ENCODE measurements around the gene PRR33. TPM values are rescaled to one million over a fixed set of nuclear protein-coding genes. Genes with fewer than 3 reads are reported as not detected.

PRR33 gene
- total RNA-seq, 1 donor from 2014 or later, result not detected

GRCh38 chr11:1843098-1843473 lies 48.6 kb downstream of the PRR33 start:
- Mint-ChIP-seq H3K27me3 (ENCODE audit: low read depth) (no peaks in the 10 kb centered on the region), H3K27ac (ENCODE audit: unreplicated experiment) (no peak overlapping the region), H3K36me3 (ENCODE audit: low read depth) (no peaks in the 10 kb centered on the region), H3K4me3 (ENCODE audit: unreplicated experiment) (no peak overlapping the region), H3K4me1 (ENCODE audit: low read depth) (peaks cover 13% of the 10 kb centered on the region), H3K9me3 (ENCODE audit: low read depth) (no peaks in the 10 kb centered on the region)
- TF ChIP-seq, protein P1, sequence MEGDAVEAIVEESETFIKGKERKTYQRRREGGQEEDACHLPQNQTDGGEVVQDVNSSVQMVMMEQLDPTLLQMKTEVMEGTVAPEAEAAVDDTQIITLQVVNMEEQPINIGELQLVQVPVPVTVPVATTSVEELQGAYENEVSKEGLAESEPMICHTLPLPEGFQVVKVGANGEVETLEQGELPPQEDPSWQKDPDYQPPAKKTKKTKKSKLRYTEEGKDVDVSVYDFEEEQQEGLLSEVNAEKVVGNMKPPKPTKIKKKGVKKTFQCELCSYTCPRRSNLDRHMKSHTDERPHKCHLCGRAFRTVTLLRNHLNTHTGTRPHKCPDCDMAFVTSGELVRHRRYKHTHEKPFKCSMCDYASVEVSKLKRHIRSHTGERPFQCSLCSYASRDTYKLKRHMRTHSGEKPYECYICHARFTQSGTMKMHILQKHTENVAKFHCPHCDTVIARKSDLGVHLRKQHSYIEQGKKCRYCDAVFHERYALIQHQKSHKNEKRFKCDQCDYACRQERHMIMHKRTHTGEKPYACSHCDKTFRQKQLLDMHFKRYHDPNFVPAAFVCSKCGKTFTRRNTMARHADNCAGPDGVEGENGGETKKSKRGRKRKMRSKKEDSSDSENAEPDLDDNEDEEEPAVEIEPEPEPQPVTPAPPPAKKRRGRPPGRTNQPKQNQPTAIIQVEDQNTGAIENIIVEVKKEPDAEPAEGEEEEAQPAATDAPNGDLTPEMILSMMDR (IDR thresholded peaks at IDR 0.05), result no peak
- DNase-seq (ENCODE audit: low spot score), result no peak

DNA sequence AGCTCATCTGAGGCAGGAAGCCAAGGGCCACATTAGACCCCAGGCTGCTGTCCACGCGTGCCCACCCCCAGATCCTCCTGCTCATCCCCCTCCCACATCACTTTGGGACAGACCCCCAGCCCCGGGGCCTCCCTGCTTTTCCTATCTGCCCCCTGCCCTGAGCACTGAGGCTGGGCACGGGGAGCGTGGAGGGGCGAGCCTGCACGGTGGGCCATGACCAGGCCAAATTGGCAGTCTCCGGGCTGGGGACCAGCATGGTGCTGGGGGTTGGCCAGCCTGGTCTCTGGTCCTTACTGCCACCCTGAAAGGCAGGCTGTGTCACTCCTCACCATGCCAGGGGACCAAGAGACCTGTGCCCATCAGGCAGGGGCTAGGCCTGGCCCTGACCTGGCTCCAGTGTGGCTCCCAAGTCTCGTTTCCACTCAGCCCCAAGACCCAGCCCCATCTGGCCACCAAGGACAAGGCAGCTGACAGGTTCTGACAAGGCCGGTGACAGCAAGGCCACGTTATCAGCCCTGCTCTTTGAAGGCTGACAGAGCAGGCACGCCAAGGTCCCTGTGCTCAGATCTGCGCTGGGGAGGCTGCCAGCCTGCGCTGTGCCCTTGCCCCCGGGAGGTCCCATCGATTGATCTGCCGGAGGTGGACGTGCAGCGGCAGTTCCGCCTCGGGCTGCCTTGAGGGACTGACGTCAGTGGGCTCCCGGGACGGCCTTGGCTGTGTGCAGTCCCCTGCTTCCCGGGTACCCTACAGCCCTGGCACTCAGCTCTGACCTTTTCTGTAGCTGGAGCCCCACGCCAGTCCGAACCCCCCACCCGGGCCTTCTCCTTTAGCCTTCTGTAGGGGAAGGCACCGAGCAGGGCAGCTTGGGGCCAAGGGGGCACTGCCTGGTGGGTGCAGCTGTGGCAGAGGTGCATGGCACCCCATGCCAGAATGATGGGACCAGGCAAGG lies 49.3 kb downstream of the PRR33 start:
- Mint-ChIP-seq H3K27me3 (ENCODE audit: low read depth) (no peaks in the 10 kb centered on the region), H3K27ac (ENCODE audit: unreplicated experiment) (no peak overlapping the region), H3K9me3 (ENCODE audit: low read depth) (no peaks in the 10 kb centered on the region), H3K4me3 (ENCODE audit: unreplicated experiment) (no peak overlapping the region), H3K4me1 (ENCODE audit: low read depth) (peaks cover 9% of the 10 kb centered on the region), H3K36me3 (ENCODE audit: low read depth) (no peaks in the 10 kb centered on the region)
- no peak for DNase-seq (ENCODE audit: low spot score)
- TF ChIP-seq, protein P1 (IDR thresholded peaks at IDR 0.05), result no peak

- Mint-ChIP-seq H3K27ac (ENCODE audit: unreplicated experiment) (no peak overlapping the region), H3K36me3 (ENCODE audit: low read depth) (no peaks in the 10 kb centered on the region), H3K4me1 (ENCODE audit: low read depth) (peaks cover 9% of the 10 kb centered on the region), H3K4me3 (ENCODE audit: unreplicated experiment) (no peak overlapping the region), H3K9me3 (ENCODE audit: low read depth) (no peaks in the 10 kb centered on the region), H3K27me3 (ENCODE audit: low read depth) (no peaks in the 10 kb centered on the region)
- TF ChIP-seq, protein P1 (IDR thresholded peaks at IDR 0.05), result no peak
- DNase-seq (ENCODE audit: low spot score), result no peak
These were observed 50.1 kb downstream of the PRR33 start for GRCh38 chr11:1841511-1842148.

DNA sequence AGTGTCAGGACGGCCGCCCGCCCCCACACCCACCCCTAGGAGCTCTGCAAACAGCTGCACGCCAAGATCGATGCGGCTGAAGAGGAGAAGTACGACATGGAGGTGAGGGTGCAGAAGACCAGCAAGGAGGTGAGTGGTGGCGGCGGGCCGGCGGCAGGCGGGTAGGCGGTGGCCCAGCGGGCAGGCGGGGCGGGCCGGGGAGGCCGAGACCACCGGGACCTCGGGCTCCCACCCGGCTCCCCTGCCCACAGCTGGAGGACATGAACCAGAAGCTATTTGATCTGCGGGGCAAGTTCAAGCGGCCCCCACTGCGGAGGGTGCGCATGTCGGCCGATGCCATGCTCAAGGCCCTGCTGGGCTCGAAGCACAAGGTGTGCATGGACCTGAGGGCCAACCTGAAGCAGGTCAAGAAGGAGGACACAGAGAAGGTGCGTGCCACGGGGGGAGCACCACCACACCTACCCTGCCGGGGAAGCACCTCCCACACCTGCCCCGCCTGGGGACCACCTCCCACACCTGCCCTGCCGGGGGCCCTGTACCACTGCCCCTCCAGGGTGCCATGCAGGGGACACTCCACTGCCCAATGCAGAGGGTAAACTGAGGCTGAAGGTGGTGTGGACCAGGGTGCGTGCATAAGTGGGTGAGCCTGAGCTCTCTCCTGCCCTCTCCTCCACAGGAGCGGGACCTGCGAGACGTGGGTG lies 50.8 kb downstream of the PRR33 start:
- Mint-ChIP-seq H3K4me1 (ENCODE audit: low read depth) (peaks cover 9% of the 10 kb centered on the region), H3K27ac (ENCODE audit: unreplicated experiment) (no peak overlapping the region), H3K27me3 (ENCODE audit: low read depth) (no peaks in the 10 kb centered on the region), H3K4me3 (ENCODE audit: unreplicated experiment) (no peak overlapping the region), H3K9me3 (ENCODE audit: low read depth) (no peaks in the 10 kb centered on the region), H3K36me3 (ENCODE audit: low read depth) (no peaks in the 10 kb centered on the region)
- no peak for DNase-seq (ENCODE audit: low spot score)
- TF ChIP-seq, protein P1 (IDR thresholded peaks at IDR 0.05), result no peak
